GM12878 (cell line): ENCODE results near the gene COL20A1. TPM values are rescaled to one million over a fixed set of nuclear protein-coding genes. Genes with fewer than 3 reads are reported as not detected.

ENCODE experiments used
- ATAC-seq: fragments of 200-7000 bp; cut with Tn5 transposase; 3 replicates; pipeline ENCODE4 v1.9.1; 2020; ENCODE audit warnings: mild to moderate bottlenecking, moderate library complexity
- BruUV-seq: library from RNA; stranded (reverse); fragments of 400-500 nt; replicated peaks from 2 replicates; lab custom pipeline; 2021; lab: Mats Ljungman, UMichigan
- CTCF ChIA-PET: fragments of 300-600 bp; sonication (Branson Sonifier 250); formaldehyde crosslinking; extraction: SDS; loops from one replicate; lab custom pipeline; 2021; ENCODE audit warnings: inconsistent platforms; lab: Yijun Ruan, JAX
- POLR2A ChIA-PET: fragments of 350-600 bp; formaldehyde crosslinking; extraction: SDS; loops from one replicate; lab custom pipeline; 2021; ENCODE audit warnings: inconsistent platforms; lab: Charles Lee
- RAD21 ChIA-PET: fragments of 300-600 bp; sonication (Branson Sonifier 250); formaldehyde crosslinking; loops from one replicate; lab custom pipeline; 2023; ENCODE audit warnings: antibody characterized with exemption; ENCODE audit not compliant: unreplicated experiment; lab: Charles Lee
- SMC1A ChIA-PET: fragments of 300-600 bp; sonication (Branson Sonifier 250); formaldehyde crosslinking; loops from one replicate; lab custom pipeline; 2023; ENCODE audit not compliant: unreplicated experiment, uncharacterized antibody; lab: Charles Lee
- DNase-seq: peaks from one replicate; pipeline ENCODE4 v3.0.0-alpha.2; 2011; ENCODE audit warnings: low read depth, low spot score
- FAIRE-seq: peaks from 3 replicates; lab custom pipeline; 2011; peaks lifted over from hg19 to GRCh38; lab: Jason Lieb, UNC
- H2AFZ ChIP-seq: 2 replicates; pipeline ENCODE4 v1.6.0; 2011; ENCODE audit warnings: low read depth, low read length, control low read depth; ENCODE audit not compliant: control insufficient read depth
- H3K27ac ChIP-seq: 2 replicates; pipeline ENCODE4 v1.5.1; 2011; ENCODE audit warnings: control low read depth; ENCODE audit not compliant: control insufficient read depth, insufficient read depth
- H3K27me3 ChIP-seq, 2 experiments: replicated peaks in 1 of 2; 2 replicates each; pipeline versions ENCODE4 v1.6.0 to v1.6.1; 2011; ENCODE audit warnings: low read length in 1 of 2; ENCODE audit not compliant: control insufficient read depth in 2 of 2, insufficient read depth in 2 of 2
- H3K36me3 ChIP-seq, 2 experiments: 2 replicates each; pipeline ENCODE4 v1.5.1; 2011; ENCODE audit warnings: low read length in 1 of 2; ENCODE audit not compliant: control insufficient read depth in 2 of 2, insufficient read depth in 2 of 2
- H3K4me1 ChIP-seq: 2 replicates; pipeline ENCODE4 v1.6.1; 2011; ENCODE audit warnings: mild to moderate bottlenecking, low read length, moderate library complexity, mixed read lengths; ENCODE audit not compliant: control insufficient read depth, insufficient read depth
- H3K4me2 ChIP-seq: 2 replicates; pipeline ENCODE4 v1.6.0; 2011; ENCODE audit warnings: control low read depth; ENCODE audit not compliant: control insufficient read depth, insufficient read depth
- H3K4me3 ChIP-seq: fragments of 200-600 bp; sonication (generic); 2 replicates; pipeline ENCODE4 v1.5.1; 2016
- H3K79me2 ChIP-seq: 2 replicates; pipeline ENCODE4 v1.6.0; 2011; ENCODE audit warnings: low read length; ENCODE audit not compliant: control insufficient read depth, insufficient read depth
- H3K9ac ChIP-seq: 2 replicates; pipeline ENCODE4 v1.8.0; 2011; ENCODE audit warnings: low read length, control low read depth, mixed read lengths; ENCODE audit not compliant: control insufficient read depth, insufficient read depth
- H3K9me3 ChIP-seq: replicated peaks from 3 replicates; pipeline ENCODE4 v1.5.1; 2011; ENCODE audit warnings: mild to moderate bottlenecking, low read length; ENCODE audit not compliant: control insufficient read depth, insufficient read depth
- H4K20me1 ChIP-seq: 2 replicates; pipeline ENCODE4 v1.6.0; 2011; ENCODE audit not compliant: control insufficient read depth, insufficient read depth
- BRCA1 ChIP-seq: IDR thresholded peaks from 2 replicates; pipeline ENCODE4 v1.6.1; 2011; ENCODE audit warnings: low read depth, low read length, improper control_type of control experiment
- CREM ChIP-seq: IDR thresholded peaks from 2 replicates; pipeline ENCODE4 v1.6.1; 2014; ENCODE audit warnings: antibody characterized with exemption, low read depth
- IKZF2 ChIP-seq, 2 experiments: fragments of 450-650 bp; IDR thresholded peaks; 2 replicates each; pipeline ENCODE4 v1.6.1; 2017; ENCODE audit warnings: mild to moderate bottlenecking in 2 of 2, moderate library complexity in 2 of 2
- STAT1 ChIP-seq: fragments of 450-650 bp; conservative IDR thresholded peaks from 2 replicates; pipeline ENCODE4 v1.6.1; 2014; ENCODE audit warnings: antibody characterized with exemption, mild to moderate bottlenecking
- WGBS: methylation state at CpG from one replicate; pipeline ENCODE4 v1.1.6; 2016; ENCODE audit warnings: low lambda C conversion rate; ENCODE audit not compliant: insufficient replicate concordance, insufficient coverage; ENCODE audit errors: missing lambda C conversion rate; 5-methylcytosine and 5-hydroxymethylcytosine counted together
- in situ Hi-C: fragments of 300-500 bp; cut with MboI; formaldehyde crosslinking; loops from 9 replicates; pipeline ENCODE4 v1.14.3; 2018; ENCODE audit warnings: mixed read lengths
- intact Hi-C: fragments of 100-400 bp; cut with micrococcal nuclease; formaldehyde crosslinking; loops from one replicate; pipeline ENCODE4 v1.14.2; 2022; ENCODE audit not compliant: unreplicated experiment
- polyA plus RNA-seq, 11 experiments: library from polyadenylated mRNA; depleted of rRNA in 4 of 11; unstranded in 6 of 11; stranded (reverse) in 5 of 11; fragments of >200 nt; fragmentation: Nextera tagmentation in 4 of 11; fragmentation: Illumina TruSeq in 1 of 11; extraction: Ambion mirVana in 4 of 11; extraction: Trizol in 1 of 11; gene quantifications; 1 replicate in 1 of 11; 2 replicates in 10 of 11; pipeline versions ENCODE4 v1.2.1 to v1.2.3, GENCODE V29; 2011 to 2016; ENCODE audit warnings: inconsistent platforms in 2 of 11, missing spikeins in 2 of 11, low read depth in 1 of 11
- total RNA-seq, 4 experiments: library from RNA; depleted of rRNA in 3 of 4; stranded (reverse); fragments of >200 nt in 3 of 4; fragmentation: Illumina TruSeq in 1 of 4; extraction: Trizol in 1 of 4; gene quantifications; 2 replicates each; pipeline versions ENCODE4 v1.2.1 to v1.2.3, GENCODE V29; 2013 to 2021
- TF ChIP-seq, protein P1 (sequence below): IDR thresholded peaks from 2 replicates; pipeline ENCODE4 v1.6.1; 2012; ENCODE audit warnings: low read depth, low read length, improper control_type of control experiment
- TF ChIP-seq, protein P2 (sequence below): fragments of 150-350 bp; IDR thresholded peaks from 2 replicates; pipeline ENCODE4 v1.6.1; 2016; ENCODE audit warnings: low read depth, low read length

The COL20A1 gene
- total and polyA plus RNA-seq, 10 of the 15 experiments (the other 5 are each of a cell fraction or from before 2014, with no cell fraction given) = not detected

DNA sequence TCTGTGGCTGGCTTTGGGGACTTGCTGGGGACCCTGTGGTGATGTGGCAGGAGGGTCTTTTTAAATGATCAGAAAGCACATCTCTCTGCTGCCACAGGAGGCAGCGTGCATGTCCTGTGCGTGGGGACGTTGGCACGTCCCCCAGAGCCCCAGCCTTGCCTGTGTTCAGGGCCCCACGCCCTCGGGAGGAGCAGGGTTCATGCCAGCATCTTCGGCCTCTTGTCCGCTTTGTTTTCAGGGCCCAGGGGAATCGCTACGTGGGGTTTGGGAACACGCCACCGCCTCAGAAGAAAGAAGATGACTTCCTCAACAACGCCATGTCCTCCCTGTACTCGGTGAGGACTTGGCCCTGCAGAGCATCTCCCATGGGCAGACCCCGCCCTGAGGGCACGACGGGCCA is 14.3 kb upstream of the COL20A1 start:
- H3K27me3 ChIP-seq = no peaks in the 10 kb centered on the region
- H3K4me3 ChIP-seq = no peak overlapping the region
- no peaks in the 10 kb centered on the region for H3K9me3 ChIP-seq
- no peak for ATAC-seq
- H2AFZ ChIP-seq = no peak overlapping the region
- no TSS peak for BruUV-seq
- ChIA-PET RAD21 (no interaction called here), POLR2A (no interaction called here), SMC1A (no interaction called here), CTCF (no interaction called here)
- in situ Hi-C loops (no loop called here), intact Hi-C loops (no loop called here)
- peaks cover 3% of the 10 kb centered on the region for H3K4me1 ChIP-seq
- no peaks in the 10 kb centered on the region for H4K20me1 ChIP-seq
- no peak overlapping the region for H3K4me2 ChIP-seq
- no peak for DNase-seq
- WGBS = 84% methylated on average over 17 of the region's 17 CpGs
- H3K9ac ChIP-seq = no peak overlapping the region
- H3K27ac ChIP-seq = no peak overlapping the region
- FAIRE-seq = no peak
- H3K79me2 ChIP-seq = peaks cover 16% of the 10 kb centered on the region
- H3K36me3 ChIP-seq = peaks cover 14 to 16% of the 10 kb centered on the region in 2 experiments
- no peak for TF ChIP-seq CREM
- TF ChIP-seq BRCA1 = no peak
- TF ChIP-seq, protein P1, sequence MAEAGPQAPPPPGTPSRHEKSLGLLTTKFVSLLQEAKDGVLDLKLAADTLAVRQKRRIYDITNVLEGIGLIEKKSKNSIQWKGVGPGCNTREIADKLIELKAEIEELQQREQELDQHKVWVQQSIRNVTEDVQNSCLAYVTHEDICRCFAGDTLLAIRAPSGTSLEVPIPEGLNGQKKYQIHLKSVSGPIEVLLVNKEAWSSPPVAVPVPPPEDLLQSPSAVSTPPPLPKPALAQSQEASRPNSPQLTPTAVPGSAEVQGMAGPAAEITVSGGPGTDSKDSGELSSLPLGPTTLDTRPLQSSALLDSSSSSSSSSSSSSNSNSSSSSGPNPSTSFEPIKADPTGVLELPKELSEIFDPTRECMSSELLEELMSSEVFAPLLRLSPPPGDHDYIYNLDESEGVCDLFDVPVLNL = no peak
- TF ChIP-seq, protein P2, sequence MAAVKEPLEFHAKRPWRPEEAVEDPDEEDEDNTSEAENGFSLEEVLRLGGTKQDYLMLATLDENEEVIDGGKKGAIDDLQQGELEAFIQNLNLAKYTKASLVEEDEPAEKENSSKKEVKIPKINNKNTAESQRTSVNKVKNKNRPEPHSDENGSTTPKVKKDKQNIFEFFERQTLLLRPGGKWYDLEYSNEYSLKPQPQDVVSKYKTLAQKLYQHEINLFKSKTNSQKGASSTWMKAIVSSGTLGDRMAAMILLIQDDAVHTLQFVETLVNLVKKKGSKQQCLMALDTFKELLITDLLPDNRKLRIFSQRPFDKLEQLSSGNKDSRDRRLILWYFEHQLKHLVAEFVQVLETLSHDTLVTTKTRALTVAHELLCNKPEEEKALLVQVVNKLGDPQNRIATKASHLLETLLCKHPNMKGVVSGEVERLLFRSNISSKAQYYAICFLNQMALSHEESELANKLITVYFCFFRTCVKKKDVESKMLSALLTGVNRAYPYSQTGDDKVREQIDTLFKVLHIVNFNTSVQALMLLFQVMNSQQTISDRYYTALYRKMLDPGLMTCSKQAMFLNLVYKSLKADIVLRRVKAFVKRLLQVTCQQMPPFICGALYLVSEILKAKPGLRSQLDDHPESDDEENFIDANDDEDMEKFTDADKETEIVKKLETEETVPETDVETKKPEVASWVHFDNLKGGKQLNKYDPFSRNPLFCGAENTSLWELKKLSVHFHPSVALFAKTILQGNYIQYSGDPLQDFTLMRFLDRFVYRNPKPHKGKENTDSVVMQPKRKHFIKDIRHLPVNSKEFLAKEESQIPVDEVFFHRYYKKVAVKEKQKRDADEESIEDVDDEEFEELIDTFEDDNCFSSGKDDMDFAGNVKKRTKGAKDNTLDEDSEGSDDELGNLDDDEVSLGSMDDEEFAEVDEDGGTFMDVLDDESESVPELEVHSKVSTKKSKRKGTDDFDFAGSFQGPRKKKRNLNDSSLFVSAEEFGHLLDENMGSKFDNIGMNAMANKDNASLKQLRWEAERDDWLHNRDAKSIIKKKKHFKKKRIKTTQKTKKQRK = no peak
- TF ChIP-seq STAT1 = no peak
- TF ChIP-seq IKZF2 (IDR thresholded peaks at IDR 0.05) = no peak
